HG02840 (cell line): ENCODE measurements around the gene FBXO5.
"Not testable (repeated sequence)": the region's sequence is repeated elsewhere in the genome, so short reads cannot be mapped to it uniquely, and the experiment has no call there.

Source experiments
- ATAC-seq: cut with Tn5 transposase; IDR thresholded peaks from one replicate; pipeline ENCODE4 v1.9.1; 2021; ENCODE audit warnings: mild to moderate bottlenecking, moderate library complexity, moderate number of reproducible peaks; ENCODE audit not compliant: unreplicated experiment, low FRiP score

FBXO5 gene

DNA sequence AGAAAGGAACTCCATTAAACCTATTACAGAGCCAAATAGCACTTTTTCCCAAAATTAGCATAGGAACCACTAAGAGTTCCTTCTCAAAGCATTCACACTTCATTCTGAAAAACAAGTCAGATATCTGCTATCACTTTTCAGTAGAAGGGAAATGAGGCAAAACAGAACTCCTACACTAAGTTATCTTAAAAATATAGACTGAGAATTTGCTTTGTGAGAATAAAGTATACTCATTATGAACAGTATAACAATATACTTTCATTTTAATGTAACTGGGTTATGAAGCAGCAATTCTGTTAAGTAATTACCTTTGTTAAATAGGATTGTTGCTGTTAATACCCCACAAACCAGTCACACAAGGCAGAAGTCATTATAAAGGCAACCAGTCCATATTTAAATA is 11.0 kb upstream of the FBXO5 start:
- no peak for ATAC-seq

DNA sequence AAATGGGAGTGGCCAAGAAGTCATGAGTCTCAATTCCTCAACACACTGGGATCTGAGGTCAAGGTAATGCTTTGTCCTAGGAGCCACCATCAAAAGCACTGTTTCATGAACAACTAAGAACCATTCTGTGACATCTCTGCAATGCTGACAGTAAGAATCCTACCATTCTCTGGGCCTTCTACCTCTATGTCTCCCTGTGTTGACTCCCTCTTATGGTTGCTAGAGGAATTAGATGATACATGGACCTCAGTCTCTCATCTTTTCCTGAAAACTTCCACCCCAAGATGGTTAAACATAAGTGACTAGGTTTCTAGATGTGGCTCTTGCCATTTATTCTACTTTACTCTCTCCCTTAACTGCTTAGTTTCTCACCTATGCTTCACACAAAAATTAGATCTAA is 10.6 kb upstream of the FBXO5 start:
- no peak for ATAC-seq

DNA sequence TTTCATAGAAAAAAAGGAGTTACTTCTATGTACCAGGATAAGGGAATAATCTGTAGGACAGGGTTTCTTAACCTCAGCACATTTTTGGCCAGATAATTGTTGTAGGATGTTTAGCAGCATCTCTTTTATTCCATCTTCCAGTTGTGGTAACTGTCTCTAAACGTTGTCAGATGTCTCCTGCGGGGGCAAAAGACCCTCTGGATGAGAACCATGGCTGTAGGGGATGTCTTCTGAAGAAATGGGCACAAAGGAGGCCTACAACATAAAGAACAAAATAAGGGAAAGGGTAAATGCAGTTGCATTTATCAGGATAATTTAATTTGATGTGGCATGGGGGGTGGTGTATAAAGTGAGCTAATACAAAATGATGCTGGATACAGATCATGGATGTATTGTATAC is 4.1 kb upstream of the FBXO5 start:
- no peak for ATAC-seq

DNA sequence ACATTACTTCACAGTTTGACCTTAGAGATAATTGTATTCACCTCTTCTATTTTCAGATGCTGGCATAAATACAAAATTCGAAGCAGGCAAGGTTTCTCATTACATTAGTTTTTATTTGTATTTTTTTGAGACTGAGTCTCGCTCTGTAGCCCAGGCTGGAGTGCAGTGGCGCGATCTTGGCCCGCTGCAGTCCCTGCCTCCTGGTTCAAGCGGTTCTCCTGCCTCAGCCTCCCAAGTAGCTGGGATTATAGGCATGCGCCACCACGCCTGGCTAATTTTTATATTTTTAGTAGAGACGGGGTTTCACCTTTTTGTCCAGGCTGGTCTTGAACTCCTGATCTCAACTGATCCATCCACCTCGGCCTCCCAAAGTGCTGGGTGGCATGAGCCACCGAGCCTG is 2.5 kb upstream of the FBXO5 start:
- ATAC-seq = not testable (repeated sequence)

DNA sequence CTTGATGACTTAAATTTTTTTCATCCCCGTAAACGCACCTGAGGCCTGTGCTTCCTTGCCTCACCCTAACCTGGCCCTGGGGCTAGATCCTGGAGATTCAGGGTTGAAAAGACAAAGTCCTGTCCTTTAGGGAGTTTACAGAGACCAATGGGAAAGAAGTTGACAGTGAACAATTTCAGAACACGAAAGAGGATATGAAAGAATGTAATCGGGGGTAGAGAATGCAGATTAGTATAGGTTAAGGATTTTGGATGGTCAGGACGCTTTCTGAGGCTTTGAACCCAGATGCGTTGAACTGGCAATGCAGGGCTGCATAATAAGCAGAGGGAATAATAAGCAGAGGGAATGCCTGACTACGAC is 1.7 kb upstream of the FBXO5 start:
- peak; percentile 23 for ATAC-seq

DNA sequence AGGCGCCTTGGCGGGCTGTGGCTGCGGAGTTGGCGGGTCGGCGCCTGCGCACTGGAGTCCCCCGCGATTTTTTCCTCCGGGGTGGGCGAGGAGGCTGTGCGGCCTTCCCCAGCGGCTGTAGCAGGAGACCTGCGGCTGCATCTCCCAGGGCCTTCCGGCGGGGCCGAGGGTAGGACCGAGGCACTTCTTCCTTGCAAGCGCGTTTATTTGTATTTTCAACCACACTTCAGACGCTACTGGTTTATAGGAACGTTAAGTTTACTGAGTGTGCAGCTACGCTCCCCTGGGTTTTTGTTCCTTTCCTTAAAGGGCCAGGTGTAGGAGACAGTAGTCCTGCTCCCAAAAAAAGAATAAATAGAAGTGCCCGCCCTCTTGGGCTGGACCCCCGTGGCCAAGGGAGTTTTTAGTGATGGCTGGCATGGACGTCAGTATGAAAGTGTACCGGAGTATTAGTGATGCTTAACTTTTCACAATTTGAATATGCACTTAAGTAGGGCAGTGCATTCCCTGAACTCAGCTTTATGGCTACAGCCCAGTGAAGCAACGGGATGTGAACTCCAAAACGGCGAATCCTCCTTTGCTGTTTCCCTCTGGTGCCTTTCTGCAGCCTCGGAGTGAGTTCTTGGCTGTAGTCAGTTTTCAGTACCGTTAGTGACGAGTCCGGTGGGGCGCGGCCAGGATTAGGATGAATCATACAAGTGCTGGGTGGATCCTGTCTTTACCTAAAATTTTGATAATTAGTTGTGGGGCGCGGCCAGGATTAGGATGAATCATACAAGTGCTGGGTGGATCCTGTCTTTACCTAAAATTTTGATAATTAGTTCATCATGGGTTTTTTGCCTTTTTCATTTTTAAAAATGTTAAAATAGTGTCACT is 1.0 kb upstream of the FBXO5 start:
- ATAC-seq = peak; percentile 19

DNA sequence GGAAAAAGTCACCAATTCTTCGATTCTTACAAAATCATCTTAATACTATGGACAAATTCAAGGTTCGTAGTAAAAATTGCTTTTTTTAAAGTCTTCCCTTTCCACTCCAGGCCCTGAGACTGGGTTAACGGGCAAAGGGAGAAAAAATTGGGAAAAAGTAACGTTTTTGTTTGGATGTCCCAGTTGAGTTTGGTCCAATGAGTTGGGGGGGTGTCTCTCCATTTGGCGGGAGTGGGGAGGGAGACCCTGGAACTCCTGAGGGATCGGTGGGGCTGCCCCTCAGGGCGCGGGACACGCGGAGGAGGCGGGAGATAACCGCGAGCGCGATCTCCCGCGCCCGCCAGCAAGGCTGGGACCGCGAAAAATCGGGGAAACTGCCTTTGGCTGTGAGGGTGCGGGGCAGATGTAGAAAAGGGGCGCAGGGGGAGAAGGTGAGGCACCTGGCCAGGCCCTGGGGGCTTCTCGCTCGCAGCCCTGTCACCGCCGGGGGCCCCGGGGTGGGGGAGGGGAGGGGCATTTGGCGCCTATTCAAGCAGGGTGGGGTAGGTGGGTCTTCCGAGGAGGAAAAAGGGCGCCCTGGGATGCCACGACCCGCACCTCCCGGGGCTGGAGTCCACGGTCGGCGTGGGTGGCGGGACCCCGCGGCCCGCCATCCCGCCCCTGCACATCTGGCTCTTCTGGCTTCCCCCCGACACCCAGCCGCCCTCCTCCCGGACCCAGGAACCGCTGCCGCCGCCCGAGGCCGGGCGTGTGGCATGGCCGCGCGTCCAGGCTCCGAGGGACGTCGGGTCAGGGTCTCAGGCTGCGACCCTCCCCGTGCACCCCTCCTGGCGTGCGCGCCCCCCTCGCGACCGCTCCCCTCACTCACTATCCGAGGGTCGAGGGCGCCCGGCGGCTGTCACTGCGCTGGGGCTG is 595 bp downstream of the FBXO5 start:
- peak; percentile 0 for ATAC-seq

DNA sequence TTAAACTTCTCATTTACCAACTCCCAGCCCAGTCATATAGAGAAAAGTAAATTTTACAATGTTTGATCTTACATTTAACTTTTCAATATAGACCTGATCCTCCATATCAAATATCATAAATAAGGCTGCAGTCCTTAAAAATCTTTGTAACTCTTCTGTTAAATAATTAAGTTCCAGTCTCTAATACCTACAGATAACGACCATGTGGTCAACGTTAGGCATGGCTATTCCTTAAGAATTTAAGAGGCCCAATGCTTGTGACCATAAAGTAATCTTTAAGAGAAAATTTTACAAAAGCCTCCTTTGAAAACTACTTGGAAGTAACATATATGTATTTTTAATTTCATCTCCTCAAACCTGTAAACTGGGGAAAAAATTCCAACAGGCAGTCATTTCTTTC is 1.6 kb downstream of the FBXO5 start:
- no peak for ATAC-seq

DNA sequence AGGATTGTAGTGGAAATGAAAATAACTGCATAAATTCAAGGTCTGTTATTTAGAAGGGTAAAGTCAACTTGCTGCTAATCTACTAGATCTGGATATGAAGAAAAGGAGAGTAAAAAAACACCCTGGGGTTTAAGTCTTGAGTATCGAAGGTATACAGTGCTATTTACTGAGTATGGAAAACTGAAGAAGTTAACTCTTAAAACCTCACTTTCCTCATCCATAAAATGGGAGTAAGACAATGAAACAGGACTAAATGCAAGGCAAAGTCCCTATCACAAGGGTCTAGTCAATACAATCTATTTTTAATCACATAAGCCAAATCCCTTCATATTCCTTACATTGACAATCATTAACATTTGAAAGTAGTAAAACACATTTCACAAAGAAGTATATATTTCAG is 2.2 kb downstream of the FBXO5 start:
- ATAC-seq = no peak

DNA sequence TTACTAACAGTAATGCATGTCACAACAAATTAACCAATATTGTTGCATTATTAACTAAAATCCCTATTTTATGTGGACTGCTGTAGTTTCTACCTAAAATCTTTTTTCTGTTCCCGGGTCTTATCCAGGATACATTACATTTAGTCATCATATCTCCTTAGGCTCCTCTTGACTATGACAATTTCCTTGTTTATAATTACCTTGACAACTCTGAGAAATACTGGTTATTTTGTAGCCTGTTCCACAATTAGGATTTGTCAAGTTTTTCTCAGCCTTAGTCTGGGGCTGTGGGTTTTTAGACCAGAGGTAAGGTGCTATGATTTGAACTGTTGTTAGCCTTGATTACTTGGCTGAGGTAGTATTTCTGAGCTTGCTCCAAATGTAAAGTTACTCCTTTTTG is 3.7 kb downstream of the FBXO5 start:
- no peak for ATAC-seq

DNA sequence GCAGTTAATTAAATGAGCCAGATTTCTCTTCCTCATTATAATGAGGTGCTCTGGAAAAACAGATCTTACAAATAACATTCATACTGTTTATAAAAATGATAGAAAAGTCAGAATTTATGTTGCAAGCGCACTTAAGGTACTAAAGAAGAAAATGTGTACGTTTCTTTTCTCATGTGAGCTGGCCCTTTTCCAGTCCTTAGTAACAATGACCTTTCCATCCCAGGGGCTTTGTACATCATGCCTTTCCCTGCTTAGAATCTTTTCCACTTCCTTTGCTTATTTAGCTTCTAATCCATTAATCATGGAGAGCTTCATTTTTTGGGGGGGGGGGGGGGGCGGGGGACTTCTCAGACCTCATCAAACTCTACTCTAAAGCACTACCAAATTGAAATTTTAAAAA is 4.8 kb downstream of the FBXO5 start:
- ATAC-seq = no peak

DNA sequence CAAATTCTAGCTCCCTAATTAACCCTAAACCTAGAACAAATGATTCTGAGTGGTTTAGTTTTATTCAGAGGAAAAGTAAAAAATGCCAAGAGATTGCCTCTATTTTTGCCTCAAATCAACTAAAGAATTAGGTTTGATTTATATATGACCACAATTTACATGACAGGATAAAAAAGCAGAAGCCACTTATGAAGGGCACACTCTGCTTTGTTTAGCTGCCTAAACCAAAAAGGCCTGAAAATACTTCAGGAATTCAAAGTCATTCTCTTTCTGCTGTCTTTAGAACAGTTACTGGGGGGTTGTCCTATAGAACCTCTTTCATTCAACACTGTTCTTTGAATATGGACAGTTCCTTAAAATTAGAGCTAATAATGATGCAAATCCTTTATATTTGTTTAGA is 5.3 kb downstream of the FBXO5 start:
- no peak for ATAC-seq

DNA sequence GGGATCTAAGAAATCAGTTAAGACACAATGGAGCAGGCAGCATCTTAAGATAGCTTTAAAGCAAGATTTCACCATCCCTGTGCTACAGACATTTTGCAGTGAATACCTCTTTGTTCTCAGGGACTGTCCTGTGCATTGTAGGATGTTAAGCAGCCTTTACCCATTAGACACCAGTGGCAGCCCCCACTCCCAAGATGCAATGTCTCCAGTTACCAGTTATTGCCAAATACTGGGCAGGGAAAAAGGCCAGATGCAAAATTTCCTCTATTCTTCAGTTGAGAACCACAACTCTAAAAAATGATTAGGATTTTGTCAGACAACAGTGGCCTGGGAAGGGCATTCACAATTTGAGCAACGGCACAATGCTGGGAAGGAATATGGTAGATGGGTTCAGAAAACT is 6.1 kb downstream of the FBXO5 start:
- no peak for ATAC-seq

DNA sequence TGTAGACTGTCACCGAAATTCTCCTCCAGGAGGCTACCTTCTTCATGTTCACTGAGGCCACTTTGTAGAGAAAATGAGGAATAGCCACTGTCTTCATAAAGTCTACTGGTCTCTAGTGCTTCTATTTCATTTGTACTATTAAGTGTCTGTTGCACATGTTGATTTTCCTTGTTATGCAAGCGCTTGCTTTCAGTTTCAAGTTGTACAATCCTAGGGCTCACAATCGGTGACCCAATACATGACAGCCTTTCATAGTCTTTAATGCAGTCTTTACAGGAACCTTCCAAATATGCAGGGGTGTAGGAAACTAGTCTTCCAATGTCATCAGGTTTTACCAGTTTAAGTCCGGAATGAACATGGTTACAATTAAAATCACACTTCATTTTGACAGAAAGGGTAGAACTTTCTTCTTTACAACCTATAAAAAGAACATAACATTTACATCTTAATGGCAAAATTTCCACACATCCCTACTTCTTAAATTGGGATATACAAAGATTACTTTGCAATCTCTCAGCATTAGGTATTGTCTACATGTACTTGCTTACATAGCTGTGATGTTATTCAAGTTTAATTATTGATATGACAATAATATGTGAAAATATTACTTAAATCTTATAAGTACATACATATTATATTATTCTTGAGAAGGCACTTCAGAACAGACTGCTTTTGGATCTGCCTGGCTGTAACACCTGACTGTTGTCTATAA is 7.5 kb downstream of the FBXO5 start:
- ATAC-seq = peak; percentile 42

DNA sequence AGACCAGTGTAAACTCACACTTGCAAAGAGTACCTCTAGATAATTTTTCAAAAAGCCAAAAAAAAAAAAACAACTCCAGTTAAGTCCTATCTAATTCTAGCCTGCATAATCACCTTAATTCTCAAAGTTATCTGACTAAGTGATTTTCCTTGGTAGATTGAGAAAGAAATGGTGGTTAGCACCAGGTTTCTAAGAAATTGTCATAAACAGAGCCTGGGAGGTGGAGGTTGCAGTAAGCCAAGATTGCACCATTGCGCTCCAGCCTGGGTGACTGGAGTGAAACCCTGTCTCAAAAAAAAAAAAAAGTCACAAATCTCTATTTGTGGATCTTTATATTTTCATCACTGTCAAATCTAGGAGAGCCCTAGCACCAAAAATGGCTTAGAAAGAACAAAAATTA is 8.9 kb downstream of the FBXO5 start:
- ATAC-seq = no peak

DNA sequence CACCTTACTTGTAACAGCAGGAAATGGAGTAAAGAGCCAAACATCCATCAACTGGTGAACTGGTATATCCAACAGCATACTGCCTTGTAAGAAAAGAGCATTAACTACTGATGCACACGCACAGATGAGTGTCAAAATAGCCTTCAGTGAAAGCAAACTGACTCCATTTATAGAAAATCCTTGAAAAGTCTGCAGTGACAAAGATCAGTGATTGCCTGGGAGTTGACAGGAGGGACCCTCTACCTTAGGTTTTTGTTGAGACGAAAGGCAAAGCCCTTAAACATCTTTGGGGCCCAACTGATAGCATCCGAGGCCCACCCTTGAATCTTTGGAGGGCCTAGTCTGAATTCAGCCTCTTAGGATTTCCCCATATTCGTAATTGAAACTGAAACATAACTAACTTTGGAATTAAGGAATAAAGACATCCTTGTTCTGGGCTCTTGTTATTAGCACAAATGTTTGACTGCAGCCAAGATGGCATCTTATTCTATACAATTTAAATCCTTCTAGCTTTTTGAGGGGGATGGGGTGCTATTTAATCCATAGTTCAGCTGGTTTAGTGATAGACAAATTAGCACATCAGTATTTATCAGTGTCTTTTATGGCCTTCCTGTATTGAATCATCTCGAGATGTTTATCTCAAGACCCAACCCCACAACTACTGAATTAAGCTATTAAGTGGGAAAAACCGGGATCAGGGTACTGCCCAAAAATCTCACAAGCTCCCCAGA is 13.0 kb downstream of the FBXO5 start:
- no peak for ATAC-seq

DNA sequence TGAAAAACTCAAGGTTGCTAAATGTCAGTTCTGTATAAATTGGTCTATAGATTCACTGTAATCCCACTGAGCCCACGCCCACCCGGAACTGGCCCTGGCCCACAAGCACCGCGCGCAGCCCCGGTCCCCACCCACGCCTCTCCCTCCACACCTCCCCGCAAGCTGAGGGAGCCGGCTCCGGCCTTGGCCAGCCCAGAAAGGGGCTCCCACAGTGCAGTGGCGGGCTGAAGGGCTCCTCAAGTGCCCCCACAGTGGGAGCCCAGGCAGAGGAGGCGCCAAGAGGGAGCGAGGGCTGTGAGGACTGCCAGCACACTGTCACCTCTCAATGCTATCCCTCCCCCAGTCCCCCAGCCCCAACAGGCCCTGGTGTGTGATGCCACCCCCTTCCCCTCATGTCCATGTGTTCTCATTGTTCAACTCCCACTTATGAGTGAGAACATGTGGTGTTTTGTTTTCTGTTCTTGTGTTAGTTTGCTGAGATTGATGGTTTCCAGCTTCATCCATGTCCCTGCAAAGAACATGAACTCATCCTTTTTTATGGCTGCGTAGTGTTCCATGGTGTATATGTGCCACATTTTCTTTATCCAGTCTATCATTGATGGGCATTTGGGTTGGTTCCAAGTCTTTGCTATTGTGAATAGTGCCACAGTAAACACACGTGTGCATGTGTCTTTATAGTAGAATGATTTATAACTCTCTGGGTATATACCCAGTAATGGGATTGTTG is 16.5 kb downstream of the FBXO5 start:
- not testable (repeated sequence) for ATAC-seq

DNA sequence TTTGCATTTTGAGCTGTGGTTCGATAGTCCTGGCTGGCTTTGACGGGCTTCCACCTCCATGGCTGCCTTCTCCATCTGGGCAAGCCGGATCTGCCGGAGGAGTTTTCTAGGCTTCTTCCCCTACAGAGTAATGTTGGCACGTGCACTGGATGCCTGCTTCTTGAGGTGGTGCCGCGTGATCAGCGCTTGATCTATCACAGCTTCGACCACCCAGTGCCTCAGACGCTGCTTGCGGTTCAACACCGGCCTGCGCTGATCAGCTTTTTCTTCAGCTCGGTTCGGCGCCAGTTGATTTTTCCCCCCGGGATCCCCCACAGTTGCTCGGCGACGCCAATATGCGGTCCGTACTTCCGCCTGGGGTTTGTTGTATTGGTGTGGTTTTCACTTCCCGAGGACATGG is 23.5 kb downstream of the FBXO5 start:
- no peak for ATAC-seq

DNA sequence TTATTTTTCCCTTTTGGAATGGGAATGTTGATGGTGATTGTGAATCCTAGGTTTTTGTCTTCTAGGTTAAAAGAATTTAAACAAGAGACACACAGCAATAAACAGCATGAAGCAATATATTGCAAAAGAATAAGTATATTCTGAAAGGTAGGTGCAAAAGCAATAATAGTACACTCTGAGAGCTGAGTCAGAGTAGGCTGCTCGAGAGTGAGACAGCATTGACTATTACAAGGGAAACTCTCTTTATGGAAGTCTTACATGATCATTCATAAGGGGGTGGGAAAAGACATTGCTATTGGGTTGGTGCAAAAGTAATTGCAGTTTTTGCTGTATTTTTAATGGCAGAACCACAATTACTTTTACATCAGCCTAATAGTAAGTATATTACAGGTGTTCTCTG is 25.0 kb downstream of the FBXO5 start:
- no peak for ATAC-seq

DNA sequence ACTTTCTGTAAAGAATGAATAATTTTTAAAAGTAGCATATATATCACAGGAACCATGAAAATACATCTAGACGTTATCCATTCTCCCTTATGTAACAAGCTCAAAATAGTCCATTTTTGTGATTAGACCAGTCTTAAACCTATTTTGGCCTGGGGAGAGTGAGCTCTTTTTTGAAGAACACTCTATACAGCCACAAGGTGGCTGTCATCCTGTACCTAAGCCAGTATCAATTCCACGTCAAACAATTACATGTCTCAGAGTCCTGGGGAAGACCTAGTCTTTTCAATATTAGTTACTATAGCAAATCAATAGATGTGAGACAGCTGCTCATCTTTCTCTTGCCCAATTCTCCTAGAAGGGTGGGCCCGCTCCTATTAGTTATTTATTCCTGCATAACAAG is 28.4 kb downstream of the FBXO5 start:
- no peak for ATAC-seq
